Memory B cell (primary cell): Measurements from ENCODE around the gene TCF15.

Experiments used
- ATAC-seq: fragments of 150-1000 bp; cut with Tn5 transposase; 2 replicates; pipeline ENCODE4 v1.10.0; 2021; ENCODE audit warnings: low read depth, mild to moderate bottlenecking, moderate library complexity
- DNase-seq, 2 donors: peaks; one replicate each; pipeline ENCODE4 v3.0.0; 2022; ENCODE audit warnings: low spot score in 2 of 2
- H3K27ac Mint-ChIP-seq: one replicate; pipeline ENCODE4 v1.8.0; 2022; ENCODE audit warnings: mild to moderate bottlenecking, moderate library complexity, mixed read lengths
- H3K27me3 Mint-ChIP-seq: one replicate; pipeline ENCODE4 v1.8.0; 2022; ENCODE audit warnings: mixed read lengths
- H3K36me3 Mint-ChIP-seq: one replicate; pipeline ENCODE4 v1.8.0; 2022; ENCODE audit warnings: mild to moderate bottlenecking, mixed read lengths
- H3K4me1 Mint-ChIP-seq: one replicate; pipeline ENCODE4 v1.8.0; 2022; ENCODE audit warnings: mixed read lengths
- H3K4me3 Mint-ChIP-seq: one replicate; pipeline ENCODE4 v1.8.0; 2022; ENCODE audit warnings: mild to moderate bottlenecking, moderate library complexity, mixed read lengths
- H3K9me3 Mint-ChIP-seq: one replicate; pipeline ENCODE4 v1.8.0; 2022; ENCODE audit warnings: mixed read lengths

The TCF15 gene, protein sequence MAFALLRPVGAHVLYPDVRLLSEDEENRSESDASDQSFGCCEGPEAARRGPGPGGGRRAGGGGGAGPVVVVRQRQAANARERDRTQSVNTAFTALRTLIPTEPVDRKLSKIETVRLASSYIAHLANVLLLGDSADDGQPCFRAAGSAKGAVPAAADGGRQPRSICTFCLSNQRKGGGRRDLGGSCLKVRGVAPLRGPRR

DNA sequence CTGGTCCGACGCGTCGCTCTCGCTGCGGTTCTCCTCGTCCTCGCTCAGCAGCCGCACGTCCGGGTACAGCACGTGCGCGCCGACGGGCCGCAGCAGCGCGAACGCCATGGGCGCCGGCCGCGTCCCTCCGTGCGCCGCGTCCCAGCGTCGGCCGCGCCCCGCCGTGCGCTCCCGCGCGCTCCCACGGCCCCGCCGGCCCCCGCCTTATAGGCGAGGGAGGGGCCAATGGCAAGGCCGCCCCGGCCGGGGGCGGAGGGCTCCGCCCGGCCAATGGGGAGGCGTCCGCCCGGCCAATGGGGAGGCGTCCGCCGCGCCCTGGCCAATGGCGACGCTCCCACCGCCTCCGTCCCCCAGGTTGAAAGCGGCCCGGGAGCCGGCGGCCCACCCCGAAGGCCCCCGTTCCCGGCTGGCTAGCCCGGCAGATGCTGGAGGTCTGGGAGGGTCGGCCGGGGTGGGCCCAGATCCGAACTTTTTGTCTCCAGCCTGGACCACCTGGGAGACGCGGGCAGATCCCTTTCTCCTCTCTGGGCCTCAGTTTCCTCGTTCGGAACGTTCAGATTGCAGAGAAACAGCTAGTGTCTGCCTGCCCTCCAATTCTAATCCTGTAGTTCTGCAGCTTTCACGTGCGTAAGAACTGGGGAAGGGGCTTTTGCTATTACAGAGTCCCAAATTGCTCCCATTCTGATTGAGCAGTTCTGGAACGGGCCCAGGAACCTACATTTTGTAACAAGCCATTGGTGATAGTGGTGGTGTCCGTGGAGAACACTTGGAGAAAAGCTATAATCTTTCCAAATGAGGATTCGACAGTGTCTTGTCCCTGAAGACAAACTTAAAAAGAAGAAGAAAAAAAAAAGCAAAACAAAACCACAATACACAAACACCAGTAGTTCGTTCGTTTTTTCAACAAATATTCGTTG lies at the start of gene TCF15:
TCF15 (minus strand) TSS at position 180 of the 917 bp plus-strand sequence; CDS start at position 108, 72 bp downstream.
- ATAC-seq, result peak; percentile 26
- Mint-ChIP-seq H3K9me3 (no peaks in the 10 kb centered on the region), H3K4me3 (no peak within 1 kb of the TSS), H3K27me3 (peaks cover 26% of the 10 kb centered on the region), H3K36me3 (no peaks in the 10 kb centered on the region), H3K4me1 (no peaks in the 10 kb centered on the region), H3K27ac (no peak within 1 kb of the TSS)
- DNase-seq, result no peak

DNA sequence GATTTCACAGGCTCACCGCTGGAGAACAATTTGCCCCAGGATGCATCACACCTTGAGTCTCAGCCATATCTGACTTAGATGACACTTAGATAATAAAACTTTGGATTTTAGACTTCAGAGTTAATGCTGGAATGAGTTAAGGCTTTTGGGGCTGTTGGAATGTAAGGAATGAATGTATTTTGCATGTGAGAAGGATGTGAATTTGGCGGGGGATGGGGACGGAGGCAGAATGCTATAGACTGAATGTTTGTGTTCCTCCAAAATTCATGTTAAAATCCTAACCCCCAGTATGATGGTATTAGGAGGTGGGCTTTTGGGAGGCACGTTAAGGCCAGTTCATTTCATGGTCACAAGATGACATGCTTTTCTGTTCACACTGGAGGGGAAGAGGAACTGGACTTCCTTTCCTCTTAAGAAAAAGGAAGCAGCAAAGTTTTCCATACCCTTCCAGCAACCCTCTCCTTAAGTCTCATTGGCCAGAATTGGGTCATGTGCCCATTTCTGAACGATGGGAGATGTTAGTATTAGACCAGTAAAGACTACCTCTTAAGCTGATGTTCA lies 48.7 kb upstream of the TCF15 start:
- no peak for DNase-seq
- H3K9me3 Mint-ChIP-seq, result no peaks in the 10 kb centered on the region
- no peak overlapping the region for H3K27ac Mint-ChIP-seq
- no peak overlapping the region for H3K4me3 Mint-ChIP-seq
- H3K27me3 Mint-ChIP-seq, result peaks cover 40% of the 10 kb centered on the region
- no peak for ATAC-seq
- peaks cover 6% of the 10 kb centered on the region for H3K36me3 Mint-ChIP-seq
- H3K4me1 Mint-ChIP-seq, result peaks cover 6% of the 10 kb centered on the region

DNA sequence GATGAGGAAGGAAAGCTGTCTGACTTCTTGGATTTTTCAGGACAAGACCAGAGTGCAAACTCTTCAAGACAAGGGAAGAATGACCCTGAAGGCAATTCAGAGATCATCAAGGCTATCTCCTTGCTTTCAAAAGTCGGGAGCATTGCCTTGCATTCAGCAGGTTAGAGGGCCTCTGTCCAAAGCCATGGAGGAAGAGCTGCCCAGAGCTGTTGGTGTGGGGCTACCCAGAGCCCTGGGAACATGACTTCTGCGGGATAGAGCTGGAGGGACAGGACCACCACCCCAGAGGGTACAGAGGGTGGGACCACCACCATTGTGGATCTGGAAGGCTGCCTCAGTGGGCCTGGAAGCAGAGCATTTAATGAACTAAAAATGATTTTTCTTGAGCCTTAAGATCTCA lies 48.1 kb upstream of the TCF15 start:
- ATAC-seq (no peak), DNase-seq (no peak)
- peaks cover 39% of the 10 kb centered on the region for H3K27me3 Mint-ChIP-seq
- no peaks in the 10 kb centered on the region for H3K9me3 Mint-ChIP-seq
- H3K36me3 Mint-ChIP-seq, result peaks cover 5% of the 10 kb centered on the region
- no peak overlapping the region for H3K27ac Mint-ChIP-seq
- peaks cover 8% of the 10 kb centered on the region for H3K4me1 Mint-ChIP-seq
- no peak overlapping the region for H3K4me3 Mint-ChIP-seq

DNA sequence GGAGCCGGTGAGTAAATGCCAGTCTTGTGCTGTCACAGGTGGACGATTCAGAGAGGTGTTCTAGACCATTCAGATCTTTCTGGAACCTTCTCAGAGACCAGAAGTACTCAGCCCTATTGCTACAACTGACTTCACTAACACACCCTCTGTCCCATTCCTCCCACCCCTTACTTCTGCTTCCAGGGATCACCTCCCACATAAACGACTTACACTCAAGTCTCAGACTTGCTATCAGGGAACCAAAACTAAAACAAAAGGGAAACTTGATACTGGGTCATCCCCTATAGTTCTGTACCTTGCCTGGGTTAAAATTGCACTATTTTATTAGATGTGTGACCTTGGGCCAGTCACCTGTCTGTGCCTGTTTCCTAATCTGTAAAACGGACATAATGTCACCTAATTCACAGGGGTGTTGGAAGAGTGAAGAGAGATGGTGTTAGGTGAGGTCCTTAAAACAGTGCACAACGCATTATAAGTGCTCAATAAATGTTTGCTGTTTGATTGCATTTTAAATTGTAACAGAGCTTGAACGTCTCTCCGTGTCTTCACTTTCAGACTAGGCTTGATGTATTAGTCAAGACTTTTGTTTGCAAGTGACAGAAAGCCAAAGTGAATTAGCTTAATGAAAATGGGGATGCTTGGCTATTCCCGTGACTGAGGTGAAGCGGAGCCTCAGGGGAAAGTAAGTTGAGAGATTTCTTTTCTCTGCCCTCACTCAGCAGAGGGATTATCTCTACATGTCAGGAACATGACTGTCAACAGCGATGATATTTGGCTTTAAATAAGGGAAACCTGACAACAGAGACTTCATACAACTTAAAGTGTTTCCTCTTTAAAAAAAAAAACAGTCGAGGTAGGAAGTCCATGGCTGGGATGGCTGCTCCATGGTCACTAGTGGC lies 45.9 kb upstream of the TCF15 start:
- ATAC-seq, result no peak
- no peak for DNase-seq
- Mint-ChIP-seq H3K36me3 (no peaks in the 10 kb centered on the region), H3K4me3 (no peak overlapping the region), H3K27me3 (peaks cover 25% of the 10 kb centered on the region), H3K4me1 (peaks cover 3% of the 10 kb centered on the region), H3K9me3 (no peaks in the 10 kb centered on the region), H3K27ac (no peak overlapping the region)

DNA sequence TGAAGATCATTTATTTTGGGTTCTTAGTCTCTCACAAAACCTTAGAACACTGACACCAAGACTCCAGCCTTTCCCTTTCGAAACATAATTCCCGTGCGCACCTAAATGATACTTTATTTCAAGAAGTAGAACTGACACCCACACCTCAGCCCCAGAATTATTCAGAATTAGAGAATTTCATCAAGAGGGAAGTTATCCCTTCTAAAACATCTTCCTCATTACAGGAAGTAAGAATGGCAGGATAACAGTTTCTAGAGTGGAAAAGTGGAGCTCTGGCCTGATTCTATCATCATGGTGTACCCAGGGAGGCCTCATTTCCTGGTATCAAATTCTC lies 44.3 kb upstream of the TCF15 start:
- DNase-seq (no peak), ATAC-seq (no peak)
- H3K4me1 Mint-ChIP-seq, result peaks cover 5% of the 10 kb centered on the region
- no peaks in the 10 kb centered on the region for H3K9me3 Mint-ChIP-seq
- H3K27me3 Mint-ChIP-seq, result peaks cover 24% of the 10 kb centered on the region
- H3K36me3 Mint-ChIP-seq, result no peaks in the 10 kb centered on the region
- no peak overlapping the region for H3K4me3 Mint-ChIP-seq
- H3K27ac Mint-ChIP-seq, result no peak overlapping the region

DNA sequence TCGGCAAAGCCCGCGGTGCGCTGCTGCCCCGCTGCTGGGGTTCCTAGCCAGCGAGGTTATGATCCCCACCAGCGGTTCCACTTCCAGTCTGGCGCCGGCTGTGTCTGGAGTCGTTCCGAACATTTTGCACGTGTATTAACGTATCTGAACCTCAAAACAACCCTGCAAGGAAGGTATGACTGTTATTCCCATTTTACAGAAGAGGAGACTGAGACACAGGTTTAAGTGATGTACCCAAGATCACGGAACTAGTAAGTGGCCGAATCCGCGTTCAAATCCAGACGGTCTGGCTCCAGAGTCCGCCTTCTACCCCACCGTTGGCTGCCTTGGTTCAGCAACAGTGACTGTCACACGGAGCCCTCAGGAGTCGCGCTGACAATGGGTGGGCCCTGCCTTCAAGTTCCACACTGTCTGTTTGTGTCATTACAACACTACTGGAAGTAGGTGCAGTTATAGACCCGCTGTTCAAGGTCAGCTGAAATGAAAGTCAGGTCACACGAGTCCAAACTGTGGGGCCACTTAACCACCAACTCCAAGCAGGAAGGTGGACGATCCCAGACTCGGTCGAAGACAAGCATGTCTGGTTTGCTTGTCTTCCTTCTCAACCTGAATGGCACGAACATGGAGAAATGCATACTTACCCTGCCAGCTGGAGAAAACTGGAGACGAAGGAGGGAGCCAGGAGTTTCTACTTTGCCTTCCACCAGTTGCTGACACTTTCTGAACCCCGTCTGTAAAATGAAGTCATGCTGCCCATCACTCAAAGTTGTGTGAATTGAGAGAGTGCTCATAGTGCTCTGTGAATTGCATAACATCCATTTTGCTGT lies 43.7 kb upstream of the TCF15 start:
- DNase-seq, result no peak
- Mint-ChIP-seq H3K27me3 (peaks cover 22% of the 10 kb centered on the region), H3K9me3 (no peaks in the 10 kb centered on the region), H3K36me3 (no peaks in the 10 kb centered on the region), H3K27ac (no peak overlapping the region), H3K4me3 (peak overlapping the region; percentile 67), H3K4me1 (peaks cover 5% of the 10 kb centered on the region)
- ATAC-seq, result no peak

DNA sequence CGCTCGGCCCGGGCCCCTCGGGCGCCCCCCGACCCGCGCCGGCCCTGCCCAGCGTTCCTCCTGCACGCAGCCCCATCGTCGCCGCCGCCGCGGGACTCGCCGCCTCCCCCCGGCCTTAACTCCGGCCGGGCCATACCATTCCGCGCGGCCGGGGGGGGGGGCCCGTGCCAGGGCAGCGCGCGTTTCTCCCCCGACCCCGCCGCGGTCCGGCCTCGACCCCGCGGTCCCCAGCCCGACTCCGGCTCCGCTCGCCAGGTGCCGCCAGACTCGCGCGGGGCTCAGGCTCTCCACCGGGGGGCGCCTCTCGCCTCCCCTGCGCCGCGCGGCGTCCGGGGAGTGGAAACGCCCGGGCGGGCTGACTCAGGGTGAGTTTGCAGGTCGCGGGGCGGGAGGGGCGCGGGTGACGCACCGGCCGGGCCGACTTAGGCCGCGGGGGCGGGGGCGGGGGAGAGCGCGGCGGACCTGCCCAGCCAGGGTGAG lies 43.0 kb upstream of the TCF15 start, which contains the start of gene SRXN1:
SRXN1 (minus strand) TSS at position 91 of the 480 bp plus-strand sequence; CDS start at position 76, 15 bp downstream.
- Mint-ChIP-seq H3K4me1 (peaks cover 5% of the 10 kb centered on the region), H3K4me3 (peak within 1 kb of the TSS; percentile 67), H3K27ac (no peak within 1 kb of the TSS), H3K27me3 (peaks cover 17% of the 10 kb centered on the region), H3K36me3 (no peaks in the 10 kb centered on the region), H3K9me3 (no peaks in the 10 kb centered on the region)
- peak; percentile 50 to 85 for DNase-seq
- peak; percentile 93 for ATAC-seq

DNA sequence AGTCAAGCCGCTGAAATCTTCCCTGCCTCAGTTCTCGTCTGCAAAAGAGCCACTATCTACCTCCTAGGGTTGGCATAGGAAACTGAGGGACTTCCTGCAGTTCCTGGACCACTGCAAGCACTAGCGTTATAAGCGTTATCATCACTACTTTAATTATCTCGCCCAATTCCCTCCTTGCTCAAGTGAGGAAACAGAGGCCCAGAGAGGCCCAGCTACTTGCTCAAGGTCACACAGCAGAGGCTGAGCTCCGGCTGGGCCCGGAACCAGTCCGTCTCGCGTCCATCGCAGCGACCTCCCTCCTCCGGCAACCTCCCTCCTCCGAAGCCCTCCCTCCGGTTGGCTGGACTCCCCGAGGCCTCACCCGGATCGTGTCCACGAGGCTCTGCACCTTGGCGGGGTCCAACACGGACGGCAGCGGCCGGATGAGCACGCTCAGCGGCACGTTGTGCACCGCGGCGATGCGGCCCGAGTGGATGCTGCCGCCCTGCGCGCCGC lies 42.6 kb upstream of the TCF15 start:
- no peak for DNase-seq
- H3K4me1 Mint-ChIP-seq, result peaks cover 5% of the 10 kb centered on the region

DNA sequence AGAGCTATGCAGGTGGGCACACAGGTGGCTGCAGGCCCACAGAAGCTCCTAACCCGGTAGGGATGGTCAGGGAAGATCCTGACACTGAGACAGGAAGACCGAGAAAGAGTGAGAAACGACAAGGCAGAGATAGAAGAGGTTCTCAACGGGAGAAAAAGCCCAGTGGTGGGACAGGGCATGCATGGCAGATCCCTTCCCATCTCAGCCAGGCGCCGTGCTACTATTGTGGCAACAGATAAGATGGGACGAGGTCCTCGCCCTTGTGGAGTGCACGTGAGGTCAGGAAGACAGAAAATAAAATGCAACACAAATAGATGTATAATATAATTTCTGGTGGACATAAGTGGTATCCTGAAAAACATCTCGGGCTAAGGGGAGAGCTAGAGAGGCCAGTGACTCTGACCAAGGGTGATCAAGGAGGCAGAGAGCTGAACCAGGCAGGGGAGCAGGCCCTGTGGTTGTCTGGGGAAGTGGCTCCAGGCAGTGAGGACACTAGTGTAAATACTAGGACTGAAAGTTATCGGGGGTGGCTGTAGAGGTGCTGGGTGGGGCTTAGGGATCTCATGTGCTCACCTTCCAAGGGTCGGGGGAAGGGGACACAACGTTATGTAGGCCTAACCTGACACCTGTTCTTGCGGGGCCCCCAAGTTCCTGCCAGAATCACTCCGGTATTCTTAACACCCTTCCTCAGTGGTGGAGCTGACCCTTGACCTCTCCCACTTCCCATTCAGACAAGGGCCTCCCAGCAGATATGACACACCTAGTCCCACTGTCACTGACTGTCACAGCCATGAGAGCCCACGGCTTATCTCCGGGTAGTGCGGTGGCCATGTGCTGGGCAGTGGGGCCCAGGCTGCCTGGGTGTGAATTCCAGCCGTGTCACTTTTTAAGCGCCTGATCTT lies 41.9 kb upstream of the TCF15 start:
- H3K36me3 Mint-ChIP-seq, result no peaks in the 10 kb centered on the region
- DNase-seq (no peak), ATAC-seq (no peak)
- no peak overlapping the region for H3K27ac Mint-ChIP-seq
- no peaks in the 10 kb centered on the region for H3K9me3 Mint-ChIP-seq
- H3K4me1 Mint-ChIP-seq, result peaks cover 5% of the 10 kb centered on the region
- peak overlapping the region; percentile 37 for H3K4me3 Mint-ChIP-seq
- peaks cover 11% of the 10 kb centered on the region for H3K27me3 Mint-ChIP-seq

More for the DNA sequence above, 42.6 kb upstream of the TCF15 start:
- no peak for ATAC-seq
- H3K9me3 Mint-ChIP-seq, result no peaks in the 10 kb centered on the region
- peaks cover 13% of the 10 kb centered on the region for H3K27me3 Mint-ChIP-seq
- no peak overlapping the region for H3K27ac Mint-ChIP-seq
- H3K36me3 Mint-ChIP-seq, result no peaks in the 10 kb centered on the region
- H3K4me3 Mint-ChIP-seq, result peak overlapping the region; percentile 30

DNA sequence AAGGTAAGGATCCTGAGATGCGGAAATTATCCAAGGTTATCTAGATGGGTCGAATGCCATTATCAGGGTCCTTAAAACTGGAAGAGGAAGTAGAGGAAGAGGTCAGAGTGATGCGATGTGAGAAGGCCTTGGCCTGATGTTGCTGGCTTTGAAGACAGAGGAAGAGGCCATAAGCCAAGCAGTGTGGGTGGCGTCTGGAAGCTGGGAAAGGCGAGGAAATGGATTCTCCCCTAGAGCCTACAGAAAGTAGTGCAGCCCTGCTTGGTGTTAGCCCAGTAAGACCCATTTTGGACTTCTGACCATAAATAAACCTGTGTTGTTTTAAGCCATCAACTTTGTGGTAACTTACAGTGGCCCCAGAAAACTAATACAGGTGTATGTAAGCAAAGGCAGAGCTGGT lies 40.8 kb upstream of the TCF15 start:
- Mint-ChIP-seq H3K9me3 (no peaks in the 10 kb centered on the region), H3K36me3 (no peaks in the 10 kb centered on the region), H3K27ac (no peak overlapping the region), H3K4me3 (no peak overlapping the region), H3K27me3 (peaks cover 9% of the 10 kb centered on the region), H3K4me1 (peaks cover 5% of the 10 kb centered on the region)
- ATAC-seq, result no peak
- no peak for DNase-seq

DNA sequence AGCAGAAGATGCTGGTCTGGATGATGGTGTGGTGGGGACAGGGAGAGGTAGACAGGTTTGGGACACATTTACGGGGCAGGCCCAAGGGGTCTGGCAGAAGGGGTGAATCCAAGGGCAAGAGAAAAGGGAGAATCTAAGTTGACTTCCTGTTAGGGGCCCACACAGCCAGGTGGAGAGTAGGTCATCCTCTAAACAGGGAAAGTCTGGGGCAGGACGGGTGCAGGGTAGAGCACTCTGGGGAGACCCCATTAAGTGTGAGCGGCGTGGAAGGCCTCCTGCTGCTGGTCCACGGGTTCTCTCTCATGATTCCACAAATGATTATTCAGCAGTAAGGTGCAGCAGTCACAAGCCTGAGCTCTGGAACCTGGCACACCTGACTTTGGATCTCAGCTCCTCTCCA lies 40.2 kb upstream of the TCF15 start:
- no peaks in the 10 kb centered on the region for H3K9me3 Mint-ChIP-seq
- peaks cover 7% of the 10 kb centered on the region for H3K27me3 Mint-ChIP-seq
- ATAC-seq (no peak), DNase-seq (no peak)
- H3K4me3 Mint-ChIP-seq, result no peak overlapping the region
- H3K27ac Mint-ChIP-seq, result no peak overlapping the region
- peaks cover 8% of the 10 kb centered on the region for H3K4me1 Mint-ChIP-seq
- H3K36me3 Mint-ChIP-seq, result no peaks in the 10 kb centered on the region

DNA sequence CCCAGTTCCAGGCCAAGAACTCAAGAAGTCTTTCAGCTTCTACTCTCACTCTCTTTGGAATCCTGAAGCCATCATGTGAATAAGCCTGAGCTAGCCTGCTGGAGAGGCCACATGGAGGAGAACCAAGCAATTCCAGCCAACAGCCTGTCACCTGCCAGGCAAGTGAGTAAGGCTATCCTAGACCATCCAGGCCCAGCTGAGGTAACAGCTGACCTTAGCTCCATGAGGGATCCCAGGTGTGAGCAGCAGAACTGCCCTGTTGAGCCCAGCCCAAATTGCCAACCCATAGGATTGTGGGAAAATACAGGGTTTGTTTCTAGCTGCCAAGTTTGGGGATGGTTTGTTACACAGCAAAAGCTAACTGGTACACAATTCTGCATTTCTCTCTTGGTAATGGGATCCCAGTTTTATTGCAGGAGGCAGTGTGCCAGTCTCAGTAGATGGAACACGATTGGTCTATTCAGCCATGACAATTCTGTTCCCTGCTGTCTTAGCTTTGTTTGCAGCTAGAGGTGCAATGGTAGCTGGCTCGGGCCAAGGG lies 37.4 kb upstream of the TCF15 start:
- DNase-seq (no peak), ATAC-seq (no peak)
- Mint-ChIP-seq H3K27me3 (peaks cover 14% of the 10 kb centered on the region), H3K4me1 (peaks cover 5% of the 10 kb centered on the region), H3K9me3 (no peaks in the 10 kb centered on the region), H3K27ac (no peak overlapping the region), H3K36me3 (no peaks in the 10 kb centered on the region), H3K4me3 (no peak overlapping the region)
